Measurements from ENCODE around the gene DRAM1.

GRCh38 chr12:101923045-101923718 is 45.8 kb downstream of the DRAM1 start:
- TF ChIP-seq, protein P1, sequence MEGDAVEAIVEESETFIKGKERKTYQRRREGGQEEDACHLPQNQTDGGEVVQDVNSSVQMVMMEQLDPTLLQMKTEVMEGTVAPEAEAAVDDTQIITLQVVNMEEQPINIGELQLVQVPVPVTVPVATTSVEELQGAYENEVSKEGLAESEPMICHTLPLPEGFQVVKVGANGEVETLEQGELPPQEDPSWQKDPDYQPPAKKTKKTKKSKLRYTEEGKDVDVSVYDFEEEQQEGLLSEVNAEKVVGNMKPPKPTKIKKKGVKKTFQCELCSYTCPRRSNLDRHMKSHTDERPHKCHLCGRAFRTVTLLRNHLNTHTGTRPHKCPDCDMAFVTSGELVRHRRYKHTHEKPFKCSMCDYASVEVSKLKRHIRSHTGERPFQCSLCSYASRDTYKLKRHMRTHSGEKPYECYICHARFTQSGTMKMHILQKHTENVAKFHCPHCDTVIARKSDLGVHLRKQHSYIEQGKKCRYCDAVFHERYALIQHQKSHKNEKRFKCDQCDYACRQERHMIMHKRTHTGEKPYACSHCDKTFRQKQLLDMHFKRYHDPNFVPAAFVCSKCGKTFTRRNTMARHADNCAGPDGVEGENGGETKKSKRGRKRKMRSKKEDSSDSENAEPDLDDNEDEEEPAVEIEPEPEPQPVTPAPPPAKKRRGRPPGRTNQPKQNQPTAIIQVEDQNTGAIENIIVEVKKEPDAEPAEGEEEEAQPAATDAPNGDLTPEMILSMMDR (IDR thresholded peaks at IDR 0.05), result no peak
- no peak for TF ChIP-seq POLR2A (IDR thresholded peaks at IDR 0.05)
